ENCODE data around the gene PAAF1.

DNA sequence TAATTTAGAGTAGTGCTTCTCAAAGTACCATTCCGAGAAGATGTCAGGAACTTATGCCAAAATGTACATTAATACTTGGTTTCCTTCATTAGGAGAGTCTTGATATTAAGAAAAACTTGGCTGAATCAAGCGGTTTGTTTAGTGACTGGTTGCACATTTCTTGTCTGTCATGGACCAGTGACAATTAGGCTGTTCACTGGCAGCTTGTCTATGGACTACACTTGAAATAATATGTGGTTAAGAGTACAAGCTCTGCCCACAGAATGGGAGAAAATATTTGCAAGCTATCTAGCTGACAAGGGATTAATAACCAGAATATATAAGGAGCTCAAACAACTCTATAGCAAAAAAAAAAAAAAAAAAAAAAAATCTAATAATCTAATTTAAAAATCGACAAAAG lies 24.8 kb upstream of the PAAF1 start:
- TF ChIP-seq, protein P1, sequence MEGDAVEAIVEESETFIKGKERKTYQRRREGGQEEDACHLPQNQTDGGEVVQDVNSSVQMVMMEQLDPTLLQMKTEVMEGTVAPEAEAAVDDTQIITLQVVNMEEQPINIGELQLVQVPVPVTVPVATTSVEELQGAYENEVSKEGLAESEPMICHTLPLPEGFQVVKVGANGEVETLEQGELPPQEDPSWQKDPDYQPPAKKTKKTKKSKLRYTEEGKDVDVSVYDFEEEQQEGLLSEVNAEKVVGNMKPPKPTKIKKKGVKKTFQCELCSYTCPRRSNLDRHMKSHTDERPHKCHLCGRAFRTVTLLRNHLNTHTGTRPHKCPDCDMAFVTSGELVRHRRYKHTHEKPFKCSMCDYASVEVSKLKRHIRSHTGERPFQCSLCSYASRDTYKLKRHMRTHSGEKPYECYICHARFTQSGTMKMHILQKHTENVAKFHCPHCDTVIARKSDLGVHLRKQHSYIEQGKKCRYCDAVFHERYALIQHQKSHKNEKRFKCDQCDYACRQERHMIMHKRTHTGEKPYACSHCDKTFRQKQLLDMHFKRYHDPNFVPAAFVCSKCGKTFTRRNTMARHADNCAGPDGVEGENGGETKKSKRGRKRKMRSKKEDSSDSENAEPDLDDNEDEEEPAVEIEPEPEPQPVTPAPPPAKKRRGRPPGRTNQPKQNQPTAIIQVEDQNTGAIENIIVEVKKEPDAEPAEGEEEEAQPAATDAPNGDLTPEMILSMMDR (conservative IDR thresholded peaks at IDR 0.05 in 1 of 2, IDR thresholded peaks at IDR 0.05 in 1 of 2; ENCODE audit: extremely low read depth in 1 of 2, insufficient read depth in 1 of 2, low read depth in 1 of 2, low read length in 2 of 2): no peak
- TF ChIP-seq EZH2 (IDR thresholded peaks at IDR 0.05; ENCODE audit: borderline replicate concordance, low read length): no peak
